NAMALWA (cell line): Measurements from ENCODE around the gene TMEM61.
A peak's percentile ranks its signal among the peaks of the same experiment; 100 is the strongest.
"Not testable (repeated sequence)": the region's sequence is repeated elsewhere in the genome, so short reads cannot be mapped to it uniquely, and the experiment has no call there.

Experiments used
- DNase-seq: peaks from one replicate; pipeline ENCODE4 v3.0.0-alpha.2; 2015; ENCODE audit warnings: low spot score

TMEM61 gene

GRCh38 chr1:55001311-55001710 is 20.9 kb downstream of the TMEM61 start:
- no peak for DNase-seq

DNA sequence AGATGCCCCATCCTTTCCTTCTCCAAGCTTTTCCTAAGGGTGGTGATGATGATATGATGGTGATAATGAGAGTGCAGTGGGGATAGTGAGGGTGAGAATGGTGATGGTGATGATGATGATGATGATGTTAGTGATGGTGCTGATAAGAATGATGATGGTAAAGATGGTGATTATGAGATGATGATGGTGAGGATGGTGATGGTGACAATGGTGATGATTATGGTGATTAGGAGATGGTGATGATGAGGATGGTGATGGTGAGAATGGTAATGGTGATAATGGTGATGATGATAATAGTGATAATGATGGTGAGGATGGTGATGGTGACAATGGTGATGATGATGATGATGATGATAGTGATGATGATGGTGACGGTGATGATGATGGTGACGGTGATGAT is 22.3 kb downstream of the TMEM61 start:
- no peak for DNase-seq

GRCh38 chr1:55005351-55006140 is 25.1 kb downstream of the TMEM61 start:
- DNase-seq = no peak

- DNase-seq = no peak
Observed at GRCh38 chr1:55006931-55007330, 26.5 kb downstream of the TMEM61 start.

DNA sequence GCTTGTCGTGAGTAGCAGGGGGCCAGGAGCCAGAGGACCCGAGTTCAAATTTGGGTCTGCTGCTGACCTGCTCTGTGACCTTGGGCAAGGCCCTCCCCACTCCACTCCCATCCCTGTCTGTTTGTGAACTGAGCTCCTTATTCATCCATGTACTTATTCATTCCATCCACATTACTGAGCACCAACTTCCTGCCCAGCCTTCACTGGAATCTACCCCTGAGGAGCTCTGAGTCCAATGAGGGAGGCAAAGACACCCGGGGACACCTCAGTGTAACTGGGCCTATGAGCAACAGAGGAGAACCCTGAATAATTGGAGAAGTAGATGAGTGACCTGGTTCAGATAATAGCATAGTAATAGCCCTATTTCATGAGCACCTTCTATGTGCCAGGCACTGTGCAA is 27.2 kb downstream of the TMEM61 start:
- DNase-seq = no peak

DNA sequence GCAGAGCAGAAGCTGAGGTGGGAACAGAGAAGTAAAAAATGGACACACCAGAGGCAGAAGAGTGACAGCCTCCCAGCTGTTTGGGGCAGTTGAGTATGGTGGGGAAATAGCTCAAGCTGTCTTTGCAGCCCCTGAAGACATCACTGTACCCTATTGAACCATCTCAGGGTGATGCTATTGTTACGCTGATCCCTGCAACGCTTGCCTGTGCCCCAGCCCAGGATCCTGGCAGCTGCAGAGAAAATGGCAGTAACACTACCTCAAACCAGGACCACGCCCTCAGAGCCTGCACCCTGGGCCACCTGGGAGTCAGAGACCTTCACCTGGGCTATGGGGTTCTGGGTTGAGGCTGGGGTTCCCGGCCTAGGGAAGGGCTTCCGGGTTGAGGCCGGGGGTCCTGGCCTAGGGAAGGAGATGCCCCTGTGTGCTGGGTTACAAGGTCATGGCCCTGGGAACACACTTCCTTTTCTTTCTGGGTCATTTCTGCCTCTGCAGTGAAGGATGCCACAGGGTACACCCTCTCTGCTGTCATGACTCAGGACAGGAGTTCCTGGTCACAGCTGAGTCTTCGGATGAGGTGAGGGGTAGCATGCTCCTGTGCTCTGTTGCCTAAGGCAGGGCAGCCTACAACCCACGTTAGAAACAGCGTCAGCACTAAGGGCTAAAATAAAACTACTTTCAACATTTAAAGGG is 29.9 kb downstream of the TMEM61 start:
- no peak for DNase-seq

DNA sequence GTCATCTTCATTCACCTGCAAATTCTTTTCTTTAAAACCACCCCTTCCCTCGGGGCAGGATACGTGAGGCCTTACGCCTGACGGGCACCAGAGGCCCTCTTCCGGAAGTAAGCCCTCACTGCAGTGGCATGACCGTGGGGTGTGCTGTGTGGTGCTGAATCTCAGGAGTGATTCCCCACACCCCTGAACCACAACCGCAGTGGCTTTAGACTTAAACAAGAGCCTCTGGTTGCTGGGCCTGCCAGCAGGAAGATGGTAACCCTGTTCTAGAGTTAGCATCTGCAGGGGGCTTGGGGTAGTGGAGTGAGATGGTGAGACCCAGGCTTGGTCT is 30.4 kb downstream of the TMEM61 start:
- no peak for DNase-seq

DNA sequence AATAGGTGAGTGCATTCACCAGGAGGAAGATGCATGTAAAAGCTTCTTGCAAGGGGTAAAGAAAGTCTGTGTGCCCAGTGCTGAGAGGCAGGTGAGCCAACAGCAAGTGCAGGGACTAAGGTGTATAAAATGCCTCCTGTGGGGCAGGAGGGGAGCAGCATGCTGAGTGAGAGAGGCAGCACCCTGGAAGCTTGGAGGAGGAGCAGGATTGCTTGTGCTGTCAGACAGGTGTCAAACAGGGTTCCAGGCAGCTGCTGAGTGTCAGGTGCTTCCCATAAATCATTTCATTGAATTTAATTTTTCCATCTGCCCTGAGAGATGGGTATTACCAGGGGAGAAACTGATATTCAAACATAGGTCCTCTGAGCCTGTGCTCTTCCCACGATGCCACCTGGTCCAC is 32.2 kb downstream of the TMEM61 start:
- no peak for DNase-seq

DNA sequence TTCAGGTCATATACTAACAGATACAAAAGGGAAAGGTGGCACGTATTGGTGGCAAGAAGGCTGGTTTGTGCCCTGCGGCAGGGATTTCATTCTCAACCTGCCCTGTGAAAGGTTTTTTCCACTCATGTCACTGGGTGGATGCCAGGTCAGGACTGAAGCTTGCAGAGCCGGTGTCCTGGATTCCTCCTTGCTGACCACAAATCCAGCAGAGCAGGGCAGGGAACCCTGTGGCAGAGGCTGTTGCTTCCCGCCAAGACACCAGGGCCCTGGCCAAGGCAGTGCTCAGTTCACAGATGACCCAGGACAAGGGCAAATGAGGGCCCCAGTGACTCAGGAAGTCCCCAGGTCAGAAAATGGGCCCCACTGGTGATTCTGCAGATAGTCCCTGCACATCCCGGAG is 34.7 kb downstream of the TMEM61 start:
- no peak for DNase-seq

DNA sequence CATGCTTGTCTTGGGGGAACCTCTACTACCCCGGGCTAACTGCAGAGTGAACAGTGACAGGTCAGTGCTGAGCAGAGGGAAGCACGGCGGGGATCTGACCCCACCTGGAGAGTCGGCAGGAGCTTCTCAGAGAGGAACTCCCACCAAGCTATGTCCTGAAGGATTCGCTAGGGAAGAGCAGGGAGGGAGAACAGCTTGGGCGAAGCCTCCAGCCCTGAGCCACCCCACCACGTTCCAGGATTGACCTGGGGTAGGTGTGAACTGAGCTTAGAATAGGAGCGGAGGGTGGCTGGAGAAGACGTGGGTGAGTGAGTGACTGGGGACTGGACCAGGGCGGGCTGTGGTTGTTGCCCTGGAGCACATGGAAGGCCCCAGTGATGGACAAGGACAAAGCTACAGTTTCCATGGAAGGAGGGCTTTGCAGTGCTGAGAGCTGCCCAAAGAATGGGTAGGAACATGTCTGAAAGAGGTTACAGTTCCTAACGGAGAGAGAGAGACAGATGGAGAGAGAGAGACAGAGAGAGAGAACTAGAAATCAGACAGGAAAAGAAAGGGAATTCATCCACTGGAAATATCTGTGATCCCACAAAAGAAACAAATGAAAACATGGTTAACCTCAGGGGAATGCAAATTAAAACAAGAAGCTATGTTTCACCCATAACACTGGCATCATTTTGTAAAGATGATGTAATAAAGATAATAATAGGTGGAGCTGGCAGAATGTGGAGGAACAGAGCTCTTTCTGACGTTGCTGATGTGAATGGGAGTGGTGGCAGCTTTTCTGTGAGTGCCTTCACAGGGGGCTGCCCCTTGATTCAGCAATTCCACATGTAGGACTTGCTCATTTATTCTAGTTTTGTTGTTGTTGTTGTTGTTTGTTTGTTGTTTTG is 35.5 kb downstream of the TMEM61 start:
- DNase-seq = no peak

GRCh38 chr1:55018395-55018794 is 38.0 kb downstream of the TMEM61 start:
- DNase-seq = no peak

- DNase-seq = peak; percentile 74
Observed at GRCh38 chr1:55021942-55022546, 41.6 kb downstream of the TMEM61 start.

GRCh38 chr1:55024163-55024562 is 43.7 kb downstream of the TMEM61 start:
- not testable (repeated sequence) for DNase-seq

DNA sequence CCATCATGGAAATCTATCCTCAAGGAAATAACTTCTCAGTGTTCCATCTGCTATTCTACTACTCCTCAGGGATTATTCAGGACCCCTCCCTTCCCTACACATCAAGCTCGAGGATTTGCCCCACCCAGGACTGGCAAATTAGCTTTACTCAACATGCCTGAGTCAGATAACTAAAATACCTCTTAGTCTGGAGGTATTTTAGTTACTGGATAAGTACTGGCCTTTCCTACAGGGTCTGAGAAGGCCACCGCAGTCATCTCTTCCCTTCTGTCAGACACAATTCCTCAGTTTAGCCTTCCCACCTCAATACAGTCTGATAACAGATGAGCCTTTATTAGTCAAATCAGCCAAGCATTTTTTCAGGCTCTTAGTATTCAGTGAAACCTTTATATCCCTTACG is 46.3 kb downstream of the TMEM61 start:
- not testable (repeated sequence) for DNase-seq

GRCh38 chr1:55031098-55031497 is 50.7 kb downstream of the TMEM61 start:
- DNase-seq = not testable (repeated sequence)

DNA sequence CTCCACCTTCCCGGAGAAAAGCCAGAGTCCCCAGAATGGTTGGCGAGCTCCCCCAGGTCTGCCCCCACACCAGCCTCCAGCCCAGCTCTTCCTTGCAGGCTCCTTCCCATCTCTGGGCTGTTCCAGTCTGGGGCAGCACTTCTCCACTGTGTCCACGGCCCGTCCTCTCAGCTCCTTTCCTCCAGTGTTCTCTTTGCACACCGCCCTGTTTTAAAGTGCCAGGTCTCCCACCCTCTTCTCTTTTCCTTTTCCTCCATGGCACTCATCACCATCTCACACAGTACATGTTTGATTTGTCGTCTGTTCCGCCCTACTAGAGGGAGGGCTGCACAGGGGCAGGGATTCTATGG is 52.8 kb downstream of the TMEM61 start:
- no peak for DNase-seq

GRCh38 chr1:55034476-55035133 is 54.2 kb downstream of the TMEM61 start:
- DNase-seq = no peak

- peak; percentile 15 for DNase-seq
Observed at GRCh38 chr1:55035904-55036303, 55.5 kb downstream of the TMEM61 start.

GRCh38 chr1:55037733-55038551 is 57.5 kb downstream of the TMEM61 start:
- no peak for DNase-seq

- no peak for DNase-seq
Observed at GRCh38 chr1:55038552-55038838, 58.1 kb downstream of the TMEM61 start.

GRCh38 chr1:55038974-55039341 is 58.5 kb downstream of the TMEM61 start:
- DNase-seq = no peak
